NCI-H1436 (cell line): ENCODE measurements around the gene ITPR2.
"Not testable (repeated sequence)": the region's sequence is repeated elsewhere in the genome, so short reads cannot be mapped to it uniquely, and the experiment has no call there.

Experiments
- DNase-seq: peaks from one replicate; lab custom pipeline; 2025; lab: John Stamatoyannopoulos, UW

ITPR2 gene

GRCh38 chr12:26666286-26666685, 166.7 kb downstream of the ITPR2 start:
- no peak for DNase-seq

- DNase-seq: no peak
Measured at GRCh38 chr12:26661399-26661798, 171.6 kb downstream of the ITPR2 start.

GRCh38 chr12:26659930-26660329, 173.1 kb downstream of the ITPR2 start:
- DNase-seq: no peak

- no peak for DNase-seq
Measured at GRCh38 chr12:26658991-26659390, 174.0 kb downstream of the ITPR2 start.

GRCh38 chr12:26654623-26655022, 178.4 kb downstream of the ITPR2 start:
- DNase-seq: no peak

- peak; percentile 23 for DNase-seq
Measured at GRCh38 chr12:26651566-26652188, 181.3 kb downstream of the ITPR2 start.

- DNase-seq: no peak
Measured at GRCh38 chr12:26651036-26651435, 182.0 kb downstream of the ITPR2 start.

- DNase-seq: no peak
Measured at GRCh38 chr12:26648999-26649398, 184.0 kb downstream of the ITPR2 start.

- no peak for DNase-seq
Measured at GRCh38 chr12:26648584-26648983, 184.4 kb downstream of the ITPR2 start.

GRCh38 chr12:26648066-26648465, 184.9 kb downstream of the ITPR2 start:
- no peak for DNase-seq

- no peak for DNase-seq
Measured at GRCh38 chr12:26647088-26647487, 185.9 kb downstream of the ITPR2 start.

GRCh38 chr12:26646571-26646970, 186.4 kb downstream of the ITPR2 start:
- DNase-seq: no peak

- not testable (repeated sequence) for DNase-seq
Measured at GRCh38 chr12:26644376-26644775, 188.6 kb downstream of the ITPR2 start.

- DNase-seq: no peak
Measured at GRCh38 chr12:26643532-26644315, 189.3 kb downstream of the ITPR2 start.

- DNase-seq: no peak
Measured at GRCh38 chr12:26642361-26642760, 190.6 kb downstream of the ITPR2 start.

GRCh38 chr12:26636710-26637328, 196.2 kb downstream of the ITPR2 start:
- no peak for DNase-seq

- no peak for DNase-seq
Measured at GRCh38 chr12:26633591-26634210, 199.3 kb downstream of the ITPR2 start.

GRCh38 chr12:26632756-26633155, 200.2 kb downstream of the ITPR2 start:
- no peak for DNase-seq

GRCh38 chr12:26631846-26632245, 201.1 kb downstream of the ITPR2 start:
- no peak for DNase-seq

- DNase-seq: no peak
Measured at GRCh38 chr12:26630546-26631027, 202.4 kb downstream of the ITPR2 start.

GRCh38 chr12:26629864-26630263, 203.1 kb downstream of the ITPR2 start:
- no peak for DNase-seq

- no peak for DNase-seq
Measured at GRCh38 chr12:26628234-26628633, 204.8 kb downstream of the ITPR2 start.

- no peak for DNase-seq
Measured at GRCh38 chr12:26627335-26627734, 205.7 kb downstream of the ITPR2 start.
